ENCODE results near the gene TBCD.

The TBCD gene

GRCh38 chr17:82872591-82873520 is 121.0 kb downstream of the TBCD start:
- DNase-seq = no peak

- no peak for DNase-seq
Measured at GRCh38 chr17:82873521-82873920, 121.7 kb downstream of the TBCD start.

GRCh38 chr17:82874011-82874835 is 122.4 kb downstream of the TBCD start:
- no peak for DNase-seq

- no peak for DNase-seq
Measured at GRCh38 chr17:82875407-82875856, 123.6 kb downstream of the TBCD start.

GRCh38 chr17:82876149-82876548 is 124.3 kb downstream of the TBCD start:
- DNase-seq = no peak

GRCh38 chr17:82876602-82877379 is 124.9 kb downstream of the TBCD start:
- DNase-seq = no peak

GRCh38 chr17:82878527-82878926 is 126.7 kb downstream of the TBCD start:
- DNase-seq = no peak

GRCh38 chr17:82879241-82879640 is 127.4 kb downstream of the TBCD start:
- DNase-seq = no peak

- no peak for DNase-seq
Measured at GRCh38 chr17:82880620-82881323, 128.9 kb downstream of the TBCD start.

- DNase-seq = no peak
Measured at GRCh38 chr17:82881324-82881823, 129.5 kb downstream of the TBCD start.

- no peak for DNase-seq
Measured at GRCh38 chr17:82881900-82882714, 130.2 kb downstream of the TBCD start.

- DNase-seq = peak; percentile 86
Measured at GRCh38 chr17:82882715-82883418, 131.0 kb downstream of the TBCD start.

- peak; percentile 36 for DNase-seq
Measured at GRCh38 chr17:82883419-82884031, 131.7 kb downstream of the TBCD start.

GRCh38 chr17:82884341-82884969 is 132.6 kb downstream of the TBCD start:
- DNase-seq = no peak

GRCh38 chr17:82884970-82885353 is 133.1 kb downstream of the TBCD start:
- peak; percentile 53 for DNase-seq

GRCh38 chr17:82887255-82888164 is 135.6 kb downstream of the TBCD start:
- no peak for DNase-seq

- no peak for DNase-seq
Measured at GRCh38 chr17:82888583-82889495, 137.0 kb downstream of the TBCD start.
